Thymus (tissue), 11 donors: ENCODE data around the gene PARD3B. TPM values are rescaled to one million over a fixed set of nuclear protein-coding genes. Genes with fewer than 3 reads are reported as not detected.

Experiments
- DNase-seq, 9 donors: peaks; one replicate each; pipeline ENCODE4 v3.0.0-alpha.2; 2013; ENCODE audit warnings: low spot score in 9 of 9, low read depth in 6 of 9, missing footprints in 1 of 9
- H3K27ac ChIP-seq, 2 donors: one replicate each; pipeline ENCODE4 v1.5.1; 2013; ENCODE audit warnings: control low read depth in 1 of 2, low read depth in 1 of 2, low read length in 1 of 2, mild to moderate bottlenecking in 1 of 2, moderate library complexity in 1 of 2
- H3K27me3 ChIP-seq, 2 donors: one replicate each; pipeline ENCODE4 v1.5.1; 2013; ENCODE audit warnings: low read length in 1 of 2; ENCODE audit not compliant: control insufficient read depth in 2 of 2, insufficient read depth in 1 of 2
- H3K36me3 ChIP-seq, 2 donors: one replicate each; pipeline ENCODE4 v1.5.1; 2013; ENCODE audit warnings: low read length in 1 of 2, mild to moderate bottlenecking in 1 of 2, moderate library complexity in 1 of 2; ENCODE audit not compliant: control insufficient read depth in 2 of 2, insufficient read depth in 2 of 2
- H3K4me1 ChIP-seq, 2 donors: one replicate each; pipeline ENCODE4 v1.5.1; 2013; ENCODE audit warnings: low read length in 2 of 2; ENCODE audit not compliant: control insufficient read depth in 2 of 2, insufficient read depth in 2 of 2
- H3K4me3 ChIP-seq, 2 donors: one replicate each; pipeline ENCODE4 v1.5.1; 2013; ENCODE audit warnings: low read length in 2 of 2, control low read depth in 1 of 2, mild to moderate bottlenecking in 1 of 2
- H3K9me3 ChIP-seq, 2 donors: one replicate each; pipeline ENCODE4 v1.5.1; 2013; ENCODE audit warnings: low read length in 1 of 2, mild to moderate bottlenecking in 1 of 2; ENCODE audit not compliant: control insufficient read depth in 2 of 2, insufficient read depth in 1 of 2
- WGBS: extraction: QIAGEN DNeasy Blood & Tissue Kit; methylation state at CpG from one replicate; pipeline ENCODE4 v1.1.7; 2013; 5-methylcytosine and 5-hydroxymethylcytosine counted together
- polyA plus RNA-seq: library from polyadenylated mRNA; stranded (reverse); fragments of 200-250 nt; gene quantifications from one replicate; pipeline ENCODE4 v1.2.3, GENCODE V29; 2013
- total RNA-seq: library from RNA; stranded (reverse); fragments of 120-200 nt; gene quantifications from one replicate; pipeline ENCODE4 v1.2.4, GENCODE V29; 2013
- donor health status: healthy.

PARD3B gene
- total and polyA plus RNA-seq, 2 donors, result 1.0 to 2.4 TPM

GRCh38 chr2:205139822-205140463, 594.7 kb downstream of the PARD3B start:
- no peak overlapping the region for H3K4me3 ChIP-seq
- no peaks in the 10 kb centered on the region for H3K36me3 ChIP-seq
- H3K27ac ChIP-seq, result no peak overlapping the region
- no peaks in the 10 kb centered on the region for H3K27me3 ChIP-seq
- 36% methylated on average over 8 of the region's 8 CpGs for whole genome bisulfite sequencing
- DNase-seq, result no peak
- no peaks in the 10 kb centered on the region for H3K4me1 ChIP-seq
- no peaks in the 10 kb centered on the region for H3K9me3 ChIP-seq

DNA sequence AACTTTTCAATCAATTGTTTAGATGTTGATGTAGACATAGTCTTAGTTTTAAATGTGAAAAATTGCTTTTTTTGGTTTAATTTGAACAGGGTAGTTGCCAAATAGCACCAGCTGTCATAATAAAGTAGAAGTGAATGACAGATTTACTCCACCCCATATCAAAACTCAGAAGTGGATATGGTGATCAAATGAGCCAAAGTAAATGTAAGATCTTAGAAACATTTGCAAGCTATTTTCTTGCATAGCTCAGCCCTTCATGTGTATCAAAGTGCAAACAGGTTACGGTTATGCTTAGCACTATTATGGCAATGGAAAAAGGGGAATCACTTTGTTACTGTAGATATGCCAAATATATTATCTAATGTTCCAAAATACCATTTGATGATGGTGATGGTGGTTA, 596.1 kb downstream of the PARD3B start:
- H3K4me1 ChIP-seq, result no peaks in the 10 kb centered on the region
- H3K36me3 ChIP-seq, result no peaks in the 10 kb centered on the region
- whole genome bisulfite sequencing, result 89% methylated on average over 1 of the region's 1 CpG
- H3K27me3 ChIP-seq, result no peaks in the 10 kb centered on the region
- H3K4me3 ChIP-seq, result no peak overlapping the region
- H3K27ac ChIP-seq, result no peak overlapping the region
- H3K9me3 ChIP-seq, result no peaks in the 10 kb centered on the region
- DNase-seq, result no peak

DNA sequence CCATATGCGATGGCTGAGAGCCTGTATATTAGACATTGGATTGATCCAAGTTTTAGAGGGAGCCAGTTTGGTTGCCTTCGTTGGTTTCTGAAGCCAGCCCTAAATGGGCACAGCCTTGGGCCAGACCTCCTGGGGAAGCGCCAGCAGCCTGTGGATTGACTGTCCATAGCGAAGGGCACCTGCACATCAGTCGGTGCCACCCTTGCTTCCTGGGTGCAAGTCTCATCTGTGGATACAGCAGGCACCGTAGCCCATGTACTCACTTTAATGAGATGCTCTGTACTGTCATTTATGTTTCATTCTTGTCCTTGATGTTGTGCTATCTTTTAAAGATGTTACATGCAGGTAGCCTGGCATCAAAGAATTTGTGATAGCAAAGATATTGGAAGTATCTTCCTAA, 600.6 kb downstream of the PARD3B start:
- H3K36me3 ChIP-seq, result no peaks in the 10 kb centered on the region
- no peak overlapping the region for H3K4me3 ChIP-seq
- DNase-seq, result no peak
- 99% methylated on average over 6 of the region's 6 CpGs for WGBS
- no peaks in the 10 kb centered on the region for H3K27me3 ChIP-seq
- H3K9me3 ChIP-seq, result no peaks in the 10 kb centered on the region
- no peak overlapping the region for H3K27ac ChIP-seq
- no peaks in the 10 kb centered on the region for H3K4me1 ChIP-seq

GRCh38 chr2:205148755-205149154, 603.5 kb downstream of the PARD3B start:
- Histone ChIP-seq H3K36me3 (no peaks in the 10 kb centered on the region), H3K4me3 (no peak overlapping the region), H3K27ac (no peak overlapping the region), H3K27me3 (no peaks in the 10 kb centered on the region), H3K9me3 (no peaks in the 10 kb centered on the region), H3K4me1 (no peaks in the 10 kb centered on the region)
- DNase-seq, result no peak
- WGBS, result 88% methylated on average over 2 of the region's 2 CpGs

DNA sequence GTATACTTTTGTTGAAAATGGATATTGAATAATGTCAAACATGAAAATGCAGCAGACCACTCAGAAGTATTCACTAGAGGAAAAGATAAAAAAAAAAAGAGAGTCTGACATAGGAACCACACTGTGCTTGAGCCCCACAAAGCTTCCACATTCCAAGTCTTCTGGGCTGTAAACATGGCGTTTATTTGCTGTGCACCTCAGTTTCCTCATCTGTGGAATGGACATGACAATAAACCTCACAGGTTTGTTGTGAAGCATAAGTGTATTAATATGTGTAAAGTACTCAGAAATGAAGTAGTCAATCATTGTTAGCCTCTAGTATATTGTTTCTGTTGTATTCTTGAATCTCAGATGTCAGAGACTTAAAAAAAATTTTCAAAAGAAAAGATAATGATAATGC, 611.2 kb downstream of the PARD3B start:
- Histone ChIP-seq H3K27me3 (no peaks in the 10 kb centered on the region), H3K4me3 (no peak overlapping the region), H3K9me3 (no peaks in the 10 kb centered on the region), H3K27ac (no peak overlapping the region), H3K36me3 (no peaks in the 10 kb centered on the region), H3K4me1 (no peaks in the 10 kb centered on the region)
- no peak for DNase-seq
- 97% methylated on average over 1 of the region's 1 CpG for WGBS

GRCh38 chr2:205158404-205158803, 613.1 kb downstream of the PARD3B start:
- 95% methylated on average over 6 of the region's 6 CpGs for WGBS
- Histone ChIP-seq H3K27ac (no peak overlapping the region), H3K9me3 (no peaks in the 10 kb centered on the region), H3K27me3 (no peaks in the 10 kb centered on the region), H3K4me3 (no peak overlapping the region), H3K36me3 (no peaks in the 10 kb centered on the region), H3K4me1 (no peaks in the 10 kb centered on the region)
- DNase-seq, result no peak

DNA sequence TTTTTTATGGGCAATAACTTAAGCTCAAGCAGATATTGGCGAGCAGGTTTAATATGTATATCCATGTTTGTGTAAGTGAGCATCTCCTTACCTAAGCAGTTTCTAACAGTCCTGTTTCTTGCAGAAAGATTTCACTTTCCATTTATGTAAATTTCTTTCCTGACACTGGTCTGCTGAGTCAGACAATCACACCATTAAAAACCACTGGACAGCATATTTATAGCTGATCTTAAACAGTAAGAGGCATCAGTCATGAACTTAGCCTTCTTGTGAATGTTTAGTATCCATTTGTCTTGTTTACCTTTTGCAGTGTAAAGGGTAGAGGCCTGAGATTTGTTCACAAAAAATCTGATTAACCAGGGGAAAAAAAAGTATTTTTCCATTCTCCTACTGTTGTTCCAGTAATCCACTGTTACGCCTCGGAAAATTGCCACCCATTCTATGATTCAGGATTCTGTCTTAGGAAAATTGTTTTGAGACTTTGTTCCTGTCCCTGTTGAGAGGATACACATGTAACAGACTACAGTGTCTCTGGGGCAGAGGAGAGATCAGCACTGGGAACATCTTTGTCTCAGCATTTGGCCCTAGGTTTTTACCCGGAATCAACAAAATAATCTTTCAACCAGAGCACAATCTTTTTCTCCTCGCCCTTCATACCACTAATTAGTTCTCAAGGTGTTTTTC, 616.0 kb downstream of the PARD3B start:
- H3K4me3 ChIP-seq, result no peak overlapping the region
- no peaks in the 10 kb centered on the region for H3K4me1 ChIP-seq
- H3K9me3 ChIP-seq, result no peaks in the 10 kb centered on the region
- no peak for DNase-seq
- no peaks in the 10 kb centered on the region for H3K27me3 ChIP-seq
- WGBS, result 90% methylated on average over 5 of the region's 5 CpGs
- H3K27ac ChIP-seq, result no peak overlapping the region
- no peaks in the 10 kb centered on the region for H3K36me3 ChIP-seq

DNA sequence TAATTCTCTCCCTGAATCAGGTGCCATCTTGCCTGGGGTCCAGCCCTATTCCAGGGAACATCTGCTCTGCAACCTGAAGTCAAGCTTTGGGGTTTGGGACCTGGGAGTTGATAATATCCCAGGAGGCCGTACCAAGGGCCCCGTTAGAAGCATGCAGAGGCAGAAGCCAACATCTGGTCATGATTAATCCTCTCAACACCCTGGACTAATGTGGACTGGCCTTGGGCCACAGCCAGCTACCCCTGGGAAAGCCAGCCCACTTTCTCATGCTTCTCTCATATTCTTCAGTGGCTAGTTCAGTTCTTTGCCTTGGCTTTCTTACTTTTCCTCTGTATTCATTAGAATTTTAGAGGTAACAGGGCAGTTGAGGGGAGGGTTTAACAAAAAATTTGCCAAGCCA, 621.5 kb downstream of the PARD3B start:
- H3K27me3 ChIP-seq, result no peaks in the 10 kb centered on the region
- DNase-seq, result no peak
- H3K4me3 ChIP-seq, result no peak overlapping the region
- no peak overlapping the region for H3K27ac ChIP-seq
- no peaks in the 10 kb centered on the region for H3K9me3 ChIP-seq
- WGBS, result 93% methylated on average over 2 of the region's 2 CpGs
- no peaks in the 10 kb centered on the region for H3K36me3 ChIP-seq
- no peaks in the 10 kb centered on the region for H3K4me1 ChIP-seq

DNA sequence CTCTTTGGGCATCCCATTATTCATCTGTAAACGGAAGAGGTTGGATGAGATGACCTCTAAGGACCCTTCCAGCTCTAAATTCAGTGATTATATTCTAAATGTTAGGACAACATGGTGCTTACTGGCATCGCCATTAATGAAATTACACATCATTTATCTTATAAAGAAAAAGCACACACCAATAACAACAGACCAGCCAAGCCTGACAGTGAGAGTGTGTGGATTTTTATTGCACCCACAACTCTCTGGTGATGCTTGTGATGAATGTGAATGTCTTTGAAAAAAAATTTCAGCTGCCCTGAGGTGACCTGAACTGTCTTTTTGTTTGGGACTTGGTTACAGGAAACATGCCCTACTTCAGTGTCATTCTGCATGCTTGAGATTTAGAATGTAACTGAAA, 623.7 kb downstream of the PARD3B start:
- no peak for DNase-seq
- H3K27me3 ChIP-seq, result no peaks in the 10 kb centered on the region
- 93% methylated on average over 2 of the region's 2 CpGs for WGBS
- H3K4me3 ChIP-seq, result no peak overlapping the region
- no peaks in the 10 kb centered on the region for H3K36me3 ChIP-seq
- no peak overlapping the region for H3K27ac ChIP-seq
- no peaks in the 10 kb centered on the region for H3K4me1 ChIP-seq
- H3K9me3 ChIP-seq, result no peaks in the 10 kb centered on the region
